ENCODE measurements around the gene CACNG4.

- TF ChIP-seq POLR2A (IDR thresholded peaks at IDR 0.05; ENCODE audit: borderline replicate concordance, extremely low read depth, insufficient read depth, insufficient read length), result no peak
- no peak for TF ChIP-seq ZBTB33 (IDR thresholded peaks at IDR 0.05; ENCODE audit: extremely low read depth, insufficient replicate concordance, low read length)
- TF ChIP-seq EZH2 (IDR thresholded peaks at IDR 0.05), result no peak
- TF ChIP-seq, protein P1, sequence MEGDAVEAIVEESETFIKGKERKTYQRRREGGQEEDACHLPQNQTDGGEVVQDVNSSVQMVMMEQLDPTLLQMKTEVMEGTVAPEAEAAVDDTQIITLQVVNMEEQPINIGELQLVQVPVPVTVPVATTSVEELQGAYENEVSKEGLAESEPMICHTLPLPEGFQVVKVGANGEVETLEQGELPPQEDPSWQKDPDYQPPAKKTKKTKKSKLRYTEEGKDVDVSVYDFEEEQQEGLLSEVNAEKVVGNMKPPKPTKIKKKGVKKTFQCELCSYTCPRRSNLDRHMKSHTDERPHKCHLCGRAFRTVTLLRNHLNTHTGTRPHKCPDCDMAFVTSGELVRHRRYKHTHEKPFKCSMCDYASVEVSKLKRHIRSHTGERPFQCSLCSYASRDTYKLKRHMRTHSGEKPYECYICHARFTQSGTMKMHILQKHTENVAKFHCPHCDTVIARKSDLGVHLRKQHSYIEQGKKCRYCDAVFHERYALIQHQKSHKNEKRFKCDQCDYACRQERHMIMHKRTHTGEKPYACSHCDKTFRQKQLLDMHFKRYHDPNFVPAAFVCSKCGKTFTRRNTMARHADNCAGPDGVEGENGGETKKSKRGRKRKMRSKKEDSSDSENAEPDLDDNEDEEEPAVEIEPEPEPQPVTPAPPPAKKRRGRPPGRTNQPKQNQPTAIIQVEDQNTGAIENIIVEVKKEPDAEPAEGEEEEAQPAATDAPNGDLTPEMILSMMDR (IDR thresholded peaks at IDR 0.05 in 2 of 3, conservative IDR thresholded peaks at IDR 0.05 in 1 of 3; ENCODE audit: borderline replicate concordance in 1 of 3, insufficient read depth in 1 of 3, low read depth in 2 of 3, low read length in 2 of 3), result no peak
- no peak for TF ChIP-seq RAD21 (IDR thresholded peaks at IDR 0.05; ENCODE audit: low read depth)
- no peak for TF ChIP-seq REST (IDR thresholded peaks at IDR 0.05; ENCODE audit: low read depth)
- TF ChIP-seq ZNF274 (IDR thresholded peaks at IDR 0.05; ENCODE audit: low read depth, low read length), result no peak
- no peak for TF ChIP-seq POLR2AphosphoS5 (IDR thresholded peaks at IDR 0.05; ENCODE audit: low read depth, low read length)
- no peak for TF ChIP-seq CEBPB (IDR thresholded peaks at IDR 0.05; ENCODE audit: low read depth)
- TF ChIP-seq SIN3A (IDR thresholded peaks at IDR 0.05; ENCODE audit: low read depth), result no peak
Observed at GRCh38 chr17:67074781-67075180, 110.3 kb downstream of the CACNG4 start.

Data from HCT116 (cell line).